ENCODE data around the gene GKN2. TPM values are rescaled to one million over a fixed set of nuclear protein-coding genes. Genes with fewer than 3 reads are reported as not detected.

The GKN2 gene
- polyA plus RNA-seq, 1 donor from 2014 or later, result not detected

GRCh38 chr2:68901561-68901960 is 51.1 kb downstream of the GKN2 start:
- H4K20me1 ChIP-seq (ENCODE audit: insufficient read depth), result no peaks in the 10 kb centered on the region
- TF ChIP-seq REST (IDR thresholded peaks at IDR 0.05; ENCODE audit: borderline replicate concordance) (no peak), CTCF (IDR thresholded peaks at IDR 0.05; ENCODE audit: poor library complexity, severe bottlenecking) (no peak), MXI1 (conservative IDR thresholded peaks at IDR 0.05; ENCODE audit: poor library complexity, severe bottlenecking) (no peak), EZH2 (IDR thresholded peaks at IDR 0.05; ENCODE audit: borderline replicate concordance, insufficient read depth, low read length, poor library complexity, severe bottlenecking) (no peak), RAD21 (conservative IDR thresholded peaks at IDR 0.05) (no peak), SMC3 (conservative IDR thresholded peaks at IDR 0.05; ENCODE audit: poor library complexity) (no peak), TAF1 (IDR thresholded peaks at IDR 0.05; ENCODE audit: low read depth) (no peak), EP300 (conservative IDR thresholded peaks at IDR 0.05; ENCODE audit: poor library complexity, severe bottlenecking) (no peak), POLR2AphosphoS5 (IDR thresholded peaks at IDR 0.05) (no peak)

GRCh38 chr2:68901199-68901514 is 51.5 kb downstream of the GKN2 start:
- H3K79me2 ChIP-seq (replicated peaks; ENCODE audit: insufficient read depth, low read length), result no peaks in the 10 kb centered on the region
- no peaks in the 10 kb centered on the region for H3K9me2 ChIP-seq (ENCODE audit: insufficient read depth, low read length)
- H4K20me1 ChIP-seq (ENCODE audit: insufficient read depth), result no peaks in the 10 kb centered on the region
- H2AFZ ChIP-seq (ENCODE audit: low read depth, low read length), result no peak overlapping the region
- H3K9ac ChIP-seq (ENCODE audit: low read length), result no peak overlapping the region
- no peaks in the 10 kb centered on the region for H3K36me3 ChIP-seq (ENCODE audit: insufficient read depth, low read length)
- peaks cover 5% of the 10 kb centered on the region for H3K9me3 ChIP-seq (ENCODE audit: low read length)
- H3F3A ChIP-seq (ENCODE audit: insufficient read depth, low read length, poor library complexity, severe bottlenecking), result no peaks in the 10 kb centered on the region
- H3K4me3 ChIP-seq (ENCODE audit: low read length), result no peak overlapping the region
- H3K27ac ChIP-seq (ENCODE audit: low read length), result no peak overlapping the region
- H3K4me2 ChIP-seq (ENCODE audit: low read length), result no peak overlapping the region
- TF ChIP-seq REST (IDR thresholded peaks at IDR 0.05; ENCODE audit: borderline replicate concordance), result no peak
- TF ChIP-seq RAD21 (conservative IDR thresholded peaks at IDR 0.05), result no peak
- TF ChIP-seq SMC3 (conservative IDR thresholded peaks at IDR 0.05; ENCODE audit: poor library complexity), result no peak
- no peak for TF ChIP-seq MXI1 (conservative IDR thresholded peaks at IDR 0.05; ENCODE audit: poor library complexity, severe bottlenecking)
- no peak for TF ChIP-seq EP300 (conservative IDR thresholded peaks at IDR 0.05; ENCODE audit: poor library complexity, severe bottlenecking)
- H3K27me3 ChIP-seq (ENCODE audit: insufficient read depth, low read depth, low read length), result no peaks in the 10 kb centered on the region

More at GRCh38 chr2:68901561-68901960, 51.1 kb downstream of the GKN2 start:
- no peak overlapping the region for H3K27ac ChIP-seq (ENCODE audit: low read length)
- H3K4me3 ChIP-seq (ENCODE audit: low read length), result no peak overlapping the region
- H3K9me3 ChIP-seq (ENCODE audit: low read length), result peaks cover 5% of the 10 kb centered on the region
- H3K9ac ChIP-seq (ENCODE audit: low read length), result no peak overlapping the region
- no peaks in the 10 kb centered on the region for H3K36me3 ChIP-seq (ENCODE audit: insufficient read depth, low read length)
- H3K9me2 ChIP-seq (ENCODE audit: insufficient read depth, low read length), result no peaks in the 10 kb centered on the region
- no peaks in the 10 kb centered on the region for H3K27me3 ChIP-seq (ENCODE audit: insufficient read depth, low read depth, low read length)
- H2AFZ ChIP-seq (ENCODE audit: low read depth, low read length), result no peak overlapping the region
- no peaks in the 10 kb centered on the region for H3K79me2 ChIP-seq (replicated peaks; ENCODE audit: insufficient read depth, low read length)
- no peak overlapping the region for H3K4me2 ChIP-seq (ENCODE audit: low read length)
- no peaks in the 10 kb centered on the region for H3F3A ChIP-seq (ENCODE audit: insufficient read depth, low read length, poor library complexity, severe bottlenecking)

Measured in neural cell (in vitro differentiated cells).